GM18505 (cell line): ENCODE data around the gene SHMT2.

Source experiments
- ATAC-seq: cut with Tn5 transposase; IDR thresholded peaks from one replicate; pipeline ENCODE4 v1.9.1; 2021; ENCODE audit not compliant: unreplicated experiment
- POLR2A ChIP-seq: IDR thresholded peaks from 4 replicates; pipeline ENCODE4 v1.6.1; 2011; ENCODE audit warnings: borderline replicate concordance; ENCODE audit not compliant: insufficient read depth, insufficient read length; ENCODE audit errors: extremely low read depth

The SHMT2 gene

GRCh38 chr12:57229634-57230380, at the start of gene SHMT2:
Gene SHMT2, plus strand, starts transcription at chr12:57229711. Its CDS starts 68 bp downstream, at chr12:57229779.
- TF ChIP-seq POLR2A: peak; percentile 88
- peak; percentile 54 for ATAC-seq

- no peak for TF ChIP-seq POLR2A
- ATAC-seq: no peak
These were observed 49.1 kb upstream of the SHMT2 start for GRCh38 chr12:57180321-57180989.

GRCh38 chr12:57181072-57181471, 48.4 kb upstream of the SHMT2 start:
- no peak for ATAC-seq

GRCh38 chr12:57181561-57182155, 47.9 kb upstream of the SHMT2 start:
- TF ChIP-seq POLR2A: no peak
- no peak for ATAC-seq

More at GRCh38 chr12:57181072-57181471, 48.4 kb upstream of the SHMT2 start:
- no peak for TF ChIP-seq POLR2A

GRCh38 chr12:57182918-57183575, 46.5 kb upstream of the SHMT2 start:
- ATAC-seq: peak; percentile 54

GRCh38 chr12:57183939-57184725, 45.4 kb upstream of the SHMT2 start:
- no peak for ATAC-seq
- TF ChIP-seq POLR2A: no peak

More at GRCh38 chr12:57182918-57183575, 46.5 kb upstream of the SHMT2 start:
- no peak for TF ChIP-seq POLR2A

GRCh38 chr12:57185403-57185802, 44.1 kb upstream of the SHMT2 start:
- TF ChIP-seq POLR2A: no peak
- no peak for ATAC-seq

- no peak for TF ChIP-seq POLR2A
- no peak for ATAC-seq
These were observed 43.5 kb upstream of the SHMT2 start for GRCh38 chr12:57185906-57186508.

- TF ChIP-seq POLR2A: no peak
- ATAC-seq: no peak
These were observed 42.1 kb upstream of the SHMT2 start for GRCh38 chr12:57187222-57188089.

GRCh38 chr12:57188090-57188425, 41.5 kb upstream of the SHMT2 start:
- TF ChIP-seq POLR2A: no peak

GRCh38 chr12:57190037-57190436, 39.5 kb upstream of the SHMT2 start:
- no peak for ATAC-seq
- TF ChIP-seq POLR2A: no peak

More at GRCh38 chr12:57188090-57188425, 41.5 kb upstream of the SHMT2 start:
- no peak for ATAC-seq
